IPS DF 6.9 (cell line): ENCODE data around the gene NECAB3.

ENCODE experiments used
- DNase-seq: peaks from one replicate; pipeline ENCODE4 v3.0.0-alpha.2; 2013; ENCODE audit warnings: low read depth, low spot score
- H3K27ac ChIP-seq: one replicate; pipeline ENCODE4 v1.5.1; 2013; ENCODE audit warnings: low read length, control low read depth
- H3K27me3 ChIP-seq: 2 replicates; pipeline ENCODE4 v1.6.1; 2013; ENCODE audit warnings: mild to moderate bottlenecking, low read length; ENCODE audit not compliant: control insufficient read depth, insufficient read depth
- H3K36me3 ChIP-seq: 2 replicates; pipeline ENCODE4 v1.6.1; 2013; ENCODE audit warnings: low read length; ENCODE audit not compliant: control insufficient read depth, insufficient read depth
- H3K4me1 ChIP-seq: 2 replicates; pipeline ENCODE4 v1.6.1; 2013; ENCODE audit warnings: low read length; ENCODE audit not compliant: control insufficient read depth, insufficient read depth
- H3K4me3 ChIP-seq: 2 replicates; pipeline ENCODE4 v1.5.1; 2013; ENCODE audit warnings: mild to moderate bottlenecking, low read length
- H3K9me3 ChIP-seq: 2 replicates; pipeline ENCODE4 v1.6.1; 2013; ENCODE audit warnings: low read length, inconsistent platforms; ENCODE audit not compliant: control insufficient read depth, insufficient read depth
- WGBS: extraction: QIAGEN DNeasy Blood & Tissue Kit; methylation state at CpG from one replicate; pipeline ENCODE4 v1.1.7; 2013; ENCODE audit warnings: mixed read lengths, missing lambda C conversion rate; ENCODE audit not compliant: insufficient read length, insufficient coverage; 5-methylcytosine and 5-hydroxymethylcytosine counted together

The NECAB3 gene

GRCh38 chr20:33676652-33677645 lies 2.7 kb upstream of the NECAB3 start:
- Histone ChIP-seq H3K27me3 (no peaks in the 10 kb centered on the region), H3K36me3 (peaks cover 27% of the 10 kb centered on the region), H3K4me3 (no peak overlapping the region), H3K27ac (no peak overlapping the region), H3K9me3 (no peaks in the 10 kb centered on the region), H3K4me1 (peaks cover 5% of the 10 kb centered on the region)
- no CpG with 5 or more reads among the region's 31 CpGs for WGBS
- no peak for DNase-seq

GRCh38 chr20:33676121-33676520 lies 1.9 kb upstream of the NECAB3 start:
- H3K4me1 ChIP-seq, result peaks cover 5% of the 10 kb centered on the region
- no peak overlapping the region for H3K4me3 ChIP-seq
- no peaks in the 10 kb centered on the region for H3K9me3 ChIP-seq
- DNase-seq, result no peak
- no peaks in the 10 kb centered on the region for H3K27me3 ChIP-seq
- H3K27ac ChIP-seq, result no peak overlapping the region
- peaks cover 29% of the 10 kb centered on the region for H3K36me3 ChIP-seq
- WGBS, result no CpG with 5 or more reads among the region's 11 CpGs

GRCh38 chr20:33675136-33675959 lies 1.1 kb upstream of the NECAB3 start:
- no peaks in the 10 kb centered on the region for H3K9me3 ChIP-seq
- DNase-seq, result no peak
- peaks cover 32% of the 10 kb centered on the region for H3K36me3 ChIP-seq
- no peaks in the 10 kb centered on the region for H3K27me3 ChIP-seq
- no CpG with 5 or more reads among the region's 16 CpGs for WGBS
- peaks cover 5% of the 10 kb centered on the region for H3K4me1 ChIP-seq
- H3K27ac ChIP-seq, result no peak overlapping the region
- H3K4me3 ChIP-seq, result no peak overlapping the region; the same call in 1 of the 2 replicates

- Histone ChIP-seq H3K4me3 (peak overlapping the region; percentile 51), H3K36me3 (peaks cover 24% of the 10 kb centered on the region), H3K4me1 (peaks cover 5% of the 10 kb centered on the region), H3K27me3 (no peaks in the 10 kb centered on the region), H3K27ac (no peak overlapping the region), H3K9me3 (no peaks in the 10 kb centered on the region)
- WGBS, result no CpG with 5 or more reads among the region's 29 CpGs
- DNase-seq, result no peak
Measured at GRCh38 chr20:33673410-33674293, 576 bp downstream of the NECAB3 start.

- H3K4me1 ChIP-seq, result peaks cover 5% of the 10 kb centered on the region
- H3K36me3 ChIP-seq, result peaks cover 22% of the 10 kb centered on the region
- no peaks in the 10 kb centered on the region for H3K27me3 ChIP-seq
- no peak overlapping the region for H3K27ac ChIP-seq
- no peaks in the 10 kb centered on the region for H3K9me3 ChIP-seq
- DNase-seq, result no peak
- no CpG with 5 or more reads among the region's 4 CpGs for WGBS
- no peak overlapping the region for H3K4me3 ChIP-seq
Measured at GRCh38 chr20:33673114-33673409, 1.2 kb downstream of the NECAB3 start.

- DNase-seq, result no peak
- H3K9me3 ChIP-seq, result no peaks in the 10 kb centered on the region
- no peak overlapping the region for H3K27ac ChIP-seq
- peaks cover 20% of the 10 kb centered on the region for H3K36me3 ChIP-seq
- peaks cover 5% of the 10 kb centered on the region for H3K4me1 ChIP-seq
- WGBS, result no CpG with 5 or more reads among the region's 17 CpGs
- no peaks in the 10 kb centered on the region for H3K27me3 ChIP-seq
- no peak overlapping the region for H3K4me3 ChIP-seq
Measured at GRCh38 chr20:33672426-33673113, 1.7 kb downstream of the NECAB3 start.

- no peak for DNase-seq
- no peaks in the 10 kb centered on the region for H3K9me3 ChIP-seq
- peaks cover 17% of the 10 kb centered on the region for H3K36me3 ChIP-seq
- no peaks in the 10 kb centered on the region for H3K27me3 ChIP-seq
- H3K4me3 ChIP-seq, result no peak overlapping the region
- H3K4me1 ChIP-seq, result peaks cover 5% of the 10 kb centered on the region
- H3K27ac ChIP-seq, result no peak overlapping the region
- WGBS, result no CpG with 5 or more reads among the region's 8 CpGs
Measured at GRCh38 chr20:33671573-33672288, 2.5 kb downstream of the NECAB3 start.

- no peaks in the 10 kb centered on the region for H3K9me3 ChIP-seq
- H3K27me3 ChIP-seq, result no peaks in the 10 kb centered on the region
- no peak for DNase-seq
- H3K4me1 ChIP-seq, result peaks cover 3% of the 10 kb centered on the region
- no peak overlapping the region for H3K27ac ChIP-seq
- H3K36me3 ChIP-seq, result peaks cover 11% of the 10 kb centered on the region
- H3K4me3 ChIP-seq, result no peak overlapping the region
- no CpG with 5 or more reads among the region's 6 CpGs for WGBS
Measured at GRCh38 chr20:33670715-33671499, 3.3 kb downstream of the NECAB3 start.
